COLO668 (cell line): ENCODE data around the gene JARID2.

ENCODE experiments used
- DNase-seq: peaks from one replicate; lab custom pipeline; 2025; ENCODE audit not compliant: unreplicated experiment; lab: John Stamatoyannopoulos, UW

JARID2 gene

GRCh38 chr6:15515660-15516375 lies 269.9 kb downstream of the JARID2 start:
- no peak for DNase-seq

- DNase-seq: no peak
Observed at GRCh38 chr6:15516378-15516777, 270.5 kb downstream of the JARID2 start.

DNA sequence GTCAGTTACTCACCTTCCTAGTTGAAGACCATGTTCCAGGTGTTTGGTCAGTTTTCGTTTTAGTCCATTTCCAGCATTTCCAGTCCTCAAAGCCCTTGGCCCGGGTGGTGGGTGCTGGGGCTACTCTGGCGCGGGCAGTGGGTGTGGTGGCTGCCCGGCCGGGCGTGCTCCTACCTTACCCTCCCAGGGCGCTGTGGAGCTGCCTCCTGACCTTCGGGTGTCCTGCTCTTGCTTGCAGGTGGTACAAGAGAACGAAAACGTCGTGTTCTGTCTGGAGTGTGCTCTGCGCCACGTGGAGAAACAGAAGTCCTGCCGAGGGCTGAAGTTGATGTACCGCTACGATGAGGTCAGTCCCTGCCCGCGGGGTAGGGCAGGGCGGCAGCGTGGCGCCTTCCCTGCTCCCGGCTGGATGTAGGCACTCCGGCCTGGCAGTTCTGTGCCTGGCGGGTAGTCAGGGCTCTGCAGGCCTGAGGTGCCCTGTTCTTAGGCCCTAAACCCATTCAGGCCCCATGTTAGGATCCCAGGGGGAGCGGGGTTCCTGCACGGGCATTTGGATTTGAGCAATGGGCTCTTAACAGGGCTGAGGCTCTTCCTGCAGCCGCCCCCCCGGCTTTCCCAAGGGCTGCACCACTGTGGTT lies 271.2 kb downstream of the JARID2 start:
- DNase-seq: no peak

DNA sequence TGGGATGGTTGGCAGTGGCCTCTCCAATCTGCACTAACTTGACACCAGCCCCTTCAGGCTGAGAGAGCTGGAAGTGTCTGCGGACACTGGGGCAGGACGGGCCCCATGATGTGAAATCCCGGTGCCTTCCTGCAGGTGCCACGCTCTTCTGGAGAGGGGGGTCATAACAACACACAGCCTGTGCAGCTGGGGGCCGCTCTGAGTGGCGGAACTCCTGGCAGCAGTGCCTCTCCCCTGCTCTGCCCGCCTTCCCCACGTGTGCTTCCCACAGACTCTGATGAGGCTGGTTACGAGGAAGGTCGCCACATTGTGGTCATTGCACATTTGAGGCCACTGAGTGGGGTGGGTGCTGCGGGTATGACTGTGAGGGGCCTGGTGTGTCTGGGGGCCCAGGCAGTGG lies 271.7 kb downstream of the JARID2 start:
- no peak for DNase-seq

GRCh38 chr6:15518057-15518456 lies 272.2 kb downstream of the JARID2 start:
- DNase-seq: no peak

GRCh38 chr6:15518878-15519277 lies 273.0 kb downstream of the JARID2 start:
- no peak for DNase-seq

GRCh38 chr6:15519681-15520080 lies 273.8 kb downstream of the JARID2 start:
- no peak for DNase-seq

DNA sequence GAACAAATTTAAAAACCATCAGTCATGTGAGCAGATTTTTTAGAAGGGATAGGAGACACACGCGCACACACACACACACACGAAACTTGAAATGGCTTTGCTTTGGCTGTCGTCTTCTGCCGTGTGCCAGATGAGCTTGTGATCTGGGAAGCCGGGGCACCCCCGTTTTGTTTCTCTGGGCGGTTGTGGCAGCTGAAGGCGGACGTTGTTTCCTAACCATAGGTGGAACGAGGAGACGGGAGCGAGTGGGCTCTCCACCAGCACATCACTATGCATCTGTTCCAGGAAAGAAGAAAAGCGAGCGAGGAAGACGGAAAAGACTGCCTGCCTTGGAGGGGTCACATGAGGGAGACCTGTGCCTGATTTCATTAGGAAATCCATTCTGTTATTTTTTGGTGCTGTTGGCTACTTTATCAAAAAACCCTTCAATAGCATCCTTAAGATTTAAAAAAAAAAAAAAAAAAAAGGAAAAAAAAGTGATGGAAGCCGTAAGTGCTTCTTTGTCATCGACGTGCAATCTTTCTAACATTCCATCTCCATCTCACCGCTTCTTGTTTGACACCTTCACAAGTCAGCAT lies 274.8 kb downstream of the JARID2 start:
- DNase-seq: no peak

GRCh38 chr6:15521582-15521981 lies 275.7 kb downstream of the JARID2 start:
- DNase-seq: no peak

DNA sequence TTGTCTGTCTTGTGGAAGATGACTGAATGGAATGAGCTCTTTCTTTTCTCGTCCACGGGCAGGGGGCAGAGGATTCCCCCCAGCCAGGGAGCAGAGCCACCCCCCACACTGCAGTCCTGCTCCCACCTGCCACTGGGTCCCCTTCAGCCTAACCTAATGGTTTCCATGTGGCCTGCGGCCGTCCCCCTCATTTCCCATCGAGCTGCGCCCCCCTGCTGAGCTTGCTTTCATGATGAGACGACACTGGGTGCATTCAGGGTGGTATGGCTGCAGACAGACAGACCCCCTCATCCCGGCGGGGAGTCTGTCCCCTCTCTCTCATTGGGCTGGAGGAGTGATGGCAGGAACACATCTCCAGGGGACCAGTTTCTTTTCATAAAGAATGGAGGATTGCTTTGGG lies 276.2 kb downstream of the JARID2 start:
- no peak for DNase-seq

DNA sequence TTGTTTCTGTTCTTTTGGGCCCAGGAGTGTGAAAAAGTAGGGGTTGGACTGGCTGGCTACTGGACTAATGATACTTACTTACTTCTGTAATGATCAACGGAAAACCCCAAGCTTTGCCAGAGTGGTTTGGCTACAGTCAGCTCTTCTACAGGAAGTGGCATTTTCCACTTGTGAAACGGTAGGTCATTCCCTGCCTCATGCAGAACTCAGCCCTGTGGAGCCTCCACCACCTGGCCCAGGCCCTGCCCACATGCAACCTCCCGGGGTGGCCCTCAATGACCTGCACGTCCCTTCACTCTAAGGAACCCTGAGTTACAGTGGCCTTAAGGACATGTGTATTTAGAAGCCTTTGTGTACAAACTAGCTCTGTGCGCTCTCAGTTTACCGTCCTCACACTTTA lies 276.6 kb downstream of the JARID2 start:
- DNase-seq: no peak

GRCh38 chr6:15522856-15523529 lies 277.1 kb downstream of the JARID2 start:
- no peak for DNase-seq

GRCh38 chr6:15523679-15524630 lies 278.1 kb downstream of the JARID2 start:
- no peak for DNase-seq

DNA sequence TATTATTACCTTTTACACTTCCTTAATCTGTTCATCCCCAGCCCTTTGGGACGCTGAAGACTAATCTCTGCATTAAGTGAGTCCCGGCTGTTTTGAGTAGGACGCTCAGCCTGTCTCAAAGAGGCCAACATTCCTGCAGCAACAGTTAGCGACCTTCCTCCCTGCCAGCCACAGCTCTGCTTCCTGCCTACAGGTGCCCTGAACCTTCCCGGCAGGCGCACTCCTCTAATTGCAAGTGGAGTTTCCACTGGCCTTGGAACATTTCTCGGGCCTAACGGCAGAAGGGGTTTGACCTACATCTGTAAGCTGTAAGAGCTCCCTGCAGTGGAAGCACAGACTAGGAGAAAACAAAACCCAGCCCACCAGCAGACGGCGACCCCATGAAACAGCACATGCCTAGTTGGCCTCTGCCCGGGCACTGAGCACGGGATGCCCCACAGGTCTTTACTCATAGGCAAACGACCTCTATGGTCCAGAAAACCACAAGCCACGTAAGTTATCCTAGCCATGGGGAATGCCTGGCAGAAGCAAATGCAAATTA lies 279.1 kb downstream of the JARID2 start:
- DNase-seq: no peak

DNA sequence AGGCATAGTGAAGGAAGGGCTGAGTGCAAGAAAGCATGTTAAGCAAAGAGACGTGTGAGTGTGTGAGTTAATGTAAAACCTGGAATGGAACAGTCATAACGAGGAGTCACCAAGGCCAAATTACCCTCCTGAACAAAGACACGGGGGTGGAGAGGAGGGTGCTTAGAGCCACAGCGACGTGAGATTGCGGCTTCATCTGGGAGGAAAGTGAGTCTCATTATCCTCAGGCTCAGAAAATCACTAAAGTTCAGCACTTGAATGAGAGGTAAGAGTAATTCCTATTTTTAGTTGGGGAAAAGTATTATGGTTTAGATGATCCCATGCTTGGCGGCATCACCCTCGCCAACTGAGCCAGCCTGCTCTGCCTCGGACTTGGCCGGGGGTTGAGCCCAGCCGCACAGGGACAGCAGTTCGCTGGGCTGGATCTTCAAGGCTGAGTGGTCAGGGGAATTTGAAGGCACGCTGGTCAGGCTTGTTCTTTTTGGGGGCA lies 280.4 kb downstream of the JARID2 start:
- no peak for DNase-seq

DNA sequence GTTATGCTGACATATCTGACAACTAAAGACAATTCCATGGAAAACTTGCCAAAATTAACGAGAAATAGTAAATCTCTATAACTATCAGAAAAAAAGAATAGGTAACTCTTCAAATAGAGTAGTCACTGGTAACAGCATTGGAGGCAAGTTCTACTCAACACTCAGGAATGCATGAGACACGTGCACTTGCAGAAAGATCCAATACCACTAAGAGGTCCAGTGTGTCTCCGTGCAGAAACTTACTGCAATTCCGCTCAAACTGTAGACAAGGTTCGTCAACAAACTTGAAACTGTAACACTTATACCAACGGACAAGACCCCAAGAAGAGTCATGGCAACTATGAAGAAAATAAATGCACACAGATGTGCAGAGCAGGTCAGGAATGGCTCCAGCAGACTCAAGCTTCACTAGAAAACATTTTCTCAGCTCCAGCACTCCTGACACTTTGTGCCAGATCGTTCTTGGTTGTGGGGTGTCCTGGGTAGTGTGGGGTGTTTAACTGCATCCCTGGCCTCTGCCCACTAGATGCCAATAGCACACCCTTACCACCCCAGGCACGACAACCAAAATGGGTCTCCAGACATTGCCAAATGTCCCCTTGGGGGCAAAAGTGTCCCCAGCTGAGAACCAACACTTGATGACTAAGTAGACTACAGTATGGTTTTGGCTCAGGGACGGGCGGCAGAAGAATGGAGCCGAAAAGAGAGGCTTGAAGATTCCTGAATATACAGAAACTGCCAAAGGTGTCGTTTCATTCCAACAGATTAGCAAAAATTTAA lies 282.2 kb downstream of the JARID2 start:
- no peak for DNase-seq

DNA sequence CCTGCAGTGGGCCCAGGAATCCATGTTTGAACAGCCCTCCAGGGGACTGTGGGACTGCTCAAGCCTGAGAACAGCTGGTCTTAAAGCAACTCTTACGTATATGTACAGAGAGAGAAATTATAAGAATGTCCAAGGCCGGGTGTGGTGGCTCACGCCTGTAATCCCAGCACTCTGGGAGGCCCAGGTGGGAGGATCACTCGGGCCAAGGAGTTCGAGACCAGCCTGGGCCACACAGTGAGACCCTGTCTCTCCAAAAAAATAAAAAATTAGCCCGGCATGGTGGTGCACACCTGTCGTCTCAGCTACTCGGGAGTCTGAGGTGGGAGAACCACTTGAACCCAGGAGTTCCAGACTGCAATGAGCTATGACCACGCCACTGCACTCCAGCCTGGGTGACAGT lies 283.0 kb downstream of the JARID2 start:
- no peak for DNase-seq

- no peak for DNase-seq
Observed at GRCh38 chr6:15530411-15530810, 284.5 kb downstream of the JARID2 start.

- no peak for DNase-seq
Observed at GRCh38 chr6:15531973-15532372, 286.1 kb downstream of the JARID2 start.
